Stimulated activated CD8-positive, alpha-beta memory T cell treated with anti-CD3 and anti-CD28 coated beads, Interleukin-7, amount 100 ng/mL, for 1 hour (primary cell): ENCODE data around the gene ZSCAN29.
A peak's percentile ranks its signal among the peaks of the same experiment; 100 is the strongest.
"Not testable (repeated sequence)": the region's sequence is repeated elsewhere in the genome, so short reads cannot be mapped to it uniquely, and the experiment has no call there.

Experiments
- DNase-seq, 2 donors: peaks; one replicate each; pipeline ENCODE4 v3.0.0-alpha.2; 2020; ENCODE audit warnings: low read depth in 2 of 2

Gene ZSCAN29

DNA sequence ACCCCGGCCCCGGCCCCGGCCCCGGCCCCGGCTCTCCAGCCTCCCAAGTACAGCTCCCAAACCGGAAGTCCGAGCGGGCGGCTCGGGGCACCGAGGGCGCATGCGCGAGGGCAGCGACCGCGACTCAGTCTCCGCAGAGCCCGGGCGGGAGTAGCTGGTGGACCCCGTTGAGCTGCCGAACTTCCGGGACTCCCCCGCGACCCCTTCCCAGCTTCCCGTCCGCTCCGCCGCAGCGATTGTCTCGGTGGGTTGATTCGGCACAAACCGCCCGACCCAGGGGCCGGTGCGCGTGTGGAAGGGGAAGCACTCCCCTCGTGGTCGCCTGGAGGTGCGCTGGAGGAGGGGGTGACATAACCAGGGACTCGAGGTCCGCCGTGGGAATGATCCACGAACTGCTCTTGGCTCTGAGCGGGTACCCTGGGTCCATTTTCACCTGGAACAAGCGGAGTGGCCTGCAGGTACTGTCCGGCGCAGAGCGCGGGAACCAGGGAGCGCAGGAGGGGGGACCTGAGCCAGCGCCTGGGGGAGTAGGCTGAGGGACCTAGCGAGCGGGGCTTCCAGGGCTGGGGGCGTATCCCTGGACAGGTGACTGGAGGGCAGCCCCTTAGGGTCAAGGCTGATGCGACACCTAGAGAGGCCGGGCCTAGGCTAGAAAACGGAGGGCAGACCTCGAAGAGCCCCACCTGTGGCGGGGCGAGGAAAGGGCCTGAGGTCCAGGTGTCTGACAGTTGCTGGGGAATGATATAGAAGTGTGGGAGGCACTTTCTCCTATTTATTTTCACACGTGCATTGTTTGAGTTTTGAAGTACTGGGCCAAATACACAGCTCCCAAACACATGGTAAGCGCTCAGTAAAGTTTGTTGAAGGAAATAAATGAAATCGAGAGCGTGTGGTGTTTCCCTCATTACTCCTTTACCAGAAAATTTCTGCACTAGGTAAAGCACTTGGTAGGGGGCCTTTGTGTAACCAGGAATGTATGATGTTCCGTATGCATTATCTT, at the start of gene ZSCAN29, which contains the start of gene TUBGCP4:
Gene ZSCAN29 (minus strand): TSS at position 69 of the 1,000 bp plus-strand sequence. CDS start 1,130 bp downstream, outside the sequence.
Gene TUBGCP4 (plus strand): TSS at position 127 of the 1,000 bp plus-strand sequence. CDS start 254 bp downstream, at position 381.
- peak; percentile 56 to 59 for DNase-seq

DNA sequence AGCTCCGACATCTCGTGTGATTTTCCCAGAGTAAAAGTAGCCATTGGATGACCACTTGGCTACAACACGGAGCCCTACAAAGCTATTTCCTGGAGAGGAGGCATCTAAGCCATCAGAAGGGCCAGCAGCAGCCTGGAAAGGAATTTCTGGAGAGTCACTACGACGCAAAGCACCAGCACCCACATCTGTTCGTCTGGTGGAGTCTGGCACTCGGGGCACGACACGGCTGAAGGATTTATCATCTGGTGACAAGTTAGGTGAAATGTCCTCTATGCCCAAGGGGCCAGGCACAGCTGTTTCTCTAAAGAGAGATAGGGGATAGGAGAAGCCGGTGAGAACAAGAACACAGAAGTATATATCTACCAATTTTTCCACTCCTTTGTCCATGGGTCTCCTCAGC, 49.6 kb upstream of the ZSCAN29 start:
- no peak for DNase-seq

DNA sequence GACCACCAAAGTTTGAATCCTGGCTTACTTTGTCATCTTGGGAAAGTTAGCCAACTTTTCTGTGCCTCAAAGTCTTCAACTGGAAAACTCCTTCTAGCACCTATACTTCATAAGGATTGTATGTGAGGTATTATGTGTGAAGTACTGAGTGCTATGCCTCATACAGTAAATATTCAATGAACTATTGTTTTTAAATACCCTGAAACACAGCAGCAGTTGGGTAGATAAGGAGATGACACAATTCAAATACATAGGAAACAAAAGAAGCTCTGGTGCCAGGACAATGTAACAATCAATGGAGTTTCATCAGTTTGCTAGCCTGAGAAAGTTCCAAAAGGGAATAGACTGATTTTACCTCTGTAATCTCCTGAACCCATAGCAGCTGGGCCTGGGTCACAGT, 43.4 kb upstream of the ZSCAN29 start:
- DNase-seq = no peak

DNA sequence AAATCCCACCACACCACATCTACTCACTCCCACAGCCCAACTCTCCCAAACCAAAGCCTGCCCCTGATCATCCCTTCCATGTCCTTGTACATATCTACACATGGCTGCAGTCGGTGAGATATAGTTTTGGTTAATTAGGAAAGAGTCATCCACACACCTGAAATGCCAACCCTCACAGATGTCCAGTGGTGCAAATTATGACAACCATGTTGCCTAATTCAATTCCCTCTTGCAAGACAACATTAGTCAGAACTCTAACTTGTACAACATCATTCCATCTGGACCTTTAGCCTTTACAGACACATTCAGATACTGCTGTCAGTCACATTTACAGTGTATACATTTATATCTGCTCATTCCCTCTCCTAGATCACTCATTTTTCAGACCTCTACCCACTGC, 41.3 kb upstream of the ZSCAN29 start:
- DNase-seq = no peak

DNA sequence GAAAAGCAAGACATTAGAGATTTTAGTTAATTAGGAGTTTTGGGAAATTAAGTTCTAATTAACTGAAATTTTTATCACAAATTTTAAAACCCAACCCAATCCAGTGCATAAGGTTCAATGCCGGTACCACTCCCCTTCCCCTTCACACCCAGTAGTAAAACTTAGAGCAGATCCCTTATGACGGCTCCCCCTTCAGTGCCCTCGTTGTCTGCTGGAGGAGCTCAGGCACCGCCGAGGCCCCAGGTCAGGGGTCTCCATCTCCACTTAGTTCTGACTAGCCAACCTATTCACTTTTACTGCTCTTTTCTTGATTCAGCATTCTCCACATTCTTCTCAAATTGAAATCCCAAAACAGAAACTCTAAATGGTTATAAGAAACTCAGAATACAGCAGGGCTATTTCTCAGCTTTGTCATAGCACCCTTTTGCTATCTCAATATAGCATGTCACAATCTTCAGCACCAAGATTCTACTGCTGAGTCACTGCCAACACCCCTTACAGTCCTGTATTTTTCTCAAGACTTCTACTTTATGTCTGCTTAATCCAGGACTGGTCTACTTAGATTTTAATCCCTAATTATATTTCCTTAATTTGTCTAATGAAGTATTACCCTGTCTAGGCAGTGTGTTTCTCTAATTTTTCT, 39.9 kb upstream of the ZSCAN29 start:
- DNase-seq = no peak

DNA sequence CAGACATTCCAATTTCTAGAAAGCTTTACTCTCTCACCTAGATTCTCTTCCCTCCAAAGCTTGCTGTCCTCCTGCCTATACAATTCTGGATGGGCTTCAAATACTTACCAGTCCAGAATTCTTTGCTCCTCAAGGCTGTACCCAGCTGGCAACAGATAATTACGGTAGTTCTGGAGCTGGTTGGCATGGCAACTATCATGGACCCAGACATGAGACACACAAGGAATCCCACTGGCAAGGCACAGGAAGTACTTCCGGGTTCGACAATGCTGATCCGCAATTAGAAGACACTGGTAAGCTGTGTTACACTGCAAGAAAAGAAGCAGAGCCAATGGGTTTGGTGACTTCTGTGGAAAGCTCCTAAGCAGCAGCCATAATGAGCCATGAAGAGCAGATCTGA, 37.9 kb upstream of the ZSCAN29 start:
- no peak for DNase-seq

DNA sequence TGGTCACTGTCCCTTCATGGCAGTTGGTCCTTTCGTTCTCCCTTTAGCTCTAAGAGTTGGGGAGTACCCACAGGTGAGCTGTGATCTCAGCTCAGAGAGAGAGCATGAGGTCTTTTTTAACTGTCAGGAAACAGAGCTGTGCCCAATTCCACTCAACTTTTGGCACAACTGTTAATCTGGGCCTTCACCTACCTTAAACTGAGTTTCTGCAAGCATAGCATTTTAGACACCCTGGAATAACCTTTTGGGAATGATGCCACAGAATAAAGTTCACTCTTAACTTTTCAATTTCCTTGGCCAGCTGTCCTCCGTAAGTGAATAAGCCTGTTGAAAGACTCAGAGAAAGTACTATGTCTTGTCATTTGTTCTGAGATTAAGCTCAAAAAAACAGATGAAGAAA, 36.0 kb upstream of the ZSCAN29 start:
- DNase-seq = no peak

DNA sequence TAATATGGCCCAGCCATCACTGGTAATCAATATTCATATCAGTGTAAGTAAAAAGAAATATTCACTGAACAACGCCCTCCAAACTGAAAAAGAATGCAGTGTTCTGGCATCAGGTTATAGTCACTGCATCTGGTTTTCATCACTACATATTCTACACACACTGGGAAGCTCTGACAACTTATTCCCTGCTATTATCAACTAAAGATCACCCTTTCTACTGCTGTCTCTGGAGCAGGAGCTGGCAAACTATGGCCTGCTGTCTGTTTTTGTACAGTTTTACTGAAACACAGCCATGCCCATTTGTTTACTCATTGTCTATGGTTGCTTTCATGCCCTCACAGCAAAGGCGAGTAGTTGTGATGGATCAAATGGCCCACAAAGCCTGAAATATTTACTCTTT, 35.3 kb upstream of the ZSCAN29 start:
- DNase-seq = no peak

DNA sequence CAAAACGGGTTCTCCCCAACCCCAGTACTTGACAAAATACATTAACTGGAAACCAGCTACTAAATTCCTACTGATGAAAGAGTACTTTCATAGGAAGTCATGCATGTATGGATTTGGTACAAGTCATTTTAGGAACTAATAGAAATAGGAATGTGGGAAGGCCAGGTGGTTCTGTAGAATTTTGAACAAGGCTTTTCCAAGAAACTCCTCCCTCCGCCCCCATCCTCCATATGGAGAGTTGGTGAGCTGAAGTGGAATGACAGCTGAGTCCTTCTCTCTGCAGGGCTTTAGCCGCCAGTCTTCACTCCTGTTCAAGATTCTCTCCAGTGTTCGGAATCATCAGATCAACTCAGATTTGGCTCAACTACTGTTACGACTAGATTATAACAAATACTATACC, 33.3 kb upstream of the ZSCAN29 start:
- no peak for DNase-seq

DNA sequence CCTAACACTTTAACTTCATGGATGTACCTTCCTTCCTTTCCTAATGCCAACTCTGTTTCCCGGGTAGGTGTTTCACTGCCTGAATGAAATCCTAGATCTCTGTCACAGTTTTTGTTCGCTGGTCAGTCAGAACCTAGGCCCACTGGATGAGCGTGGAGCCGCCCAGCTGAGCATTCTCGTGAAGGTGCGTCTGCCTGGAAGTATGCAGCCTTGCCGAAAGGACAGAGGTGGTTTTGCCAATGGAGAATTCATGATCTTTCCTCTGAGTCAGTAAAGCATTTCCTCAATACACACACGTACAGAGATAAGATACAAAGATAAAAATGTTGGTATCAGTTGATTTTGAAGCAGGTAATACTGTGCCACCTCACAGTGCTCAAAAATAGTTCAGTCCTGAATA, 32.8 kb upstream of the ZSCAN29 start:
- DNase-seq = no peak

DNA sequence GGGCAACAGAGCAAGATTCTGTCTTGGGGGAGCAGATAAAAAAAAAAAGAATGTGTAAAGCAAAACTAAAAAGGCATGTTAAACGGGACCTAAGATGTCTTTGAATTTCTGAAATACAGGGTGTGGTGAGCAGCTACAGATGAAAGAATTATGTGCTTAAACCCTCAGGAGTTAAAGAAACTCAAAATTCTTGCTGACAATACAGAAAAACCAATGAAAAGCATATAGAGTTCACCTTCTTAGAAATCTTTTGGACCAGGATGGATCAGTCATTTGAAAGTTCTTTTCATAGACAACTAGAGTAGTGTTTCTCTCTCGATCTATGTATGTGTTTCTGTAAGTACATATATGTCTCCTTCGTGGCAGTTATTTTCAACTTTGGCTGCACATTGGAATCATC, 31.4 kb upstream of the ZSCAN29 start:
- no peak for DNase-seq

DNA sequence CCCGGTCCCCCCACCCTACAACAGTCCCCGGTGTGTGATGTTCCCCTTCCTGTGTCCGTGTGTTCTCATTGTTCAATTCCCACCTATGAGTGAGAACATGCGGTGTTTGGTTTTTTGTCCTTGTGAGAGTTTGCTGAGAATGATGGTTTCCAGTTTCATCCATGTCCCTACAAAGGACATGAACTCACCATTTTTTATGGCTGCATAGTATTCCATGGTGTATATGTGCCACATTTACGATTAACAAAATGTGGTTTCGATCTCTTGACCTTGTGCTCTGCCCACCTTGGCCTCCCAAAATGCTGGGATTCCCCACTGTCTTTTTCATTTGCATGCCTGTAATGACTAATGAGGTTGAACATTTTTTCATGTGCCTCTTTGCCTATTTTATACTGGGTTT, 22.7 kb upstream of the ZSCAN29 start:
- not testable (repeated sequence) for DNase-seq

DNA sequence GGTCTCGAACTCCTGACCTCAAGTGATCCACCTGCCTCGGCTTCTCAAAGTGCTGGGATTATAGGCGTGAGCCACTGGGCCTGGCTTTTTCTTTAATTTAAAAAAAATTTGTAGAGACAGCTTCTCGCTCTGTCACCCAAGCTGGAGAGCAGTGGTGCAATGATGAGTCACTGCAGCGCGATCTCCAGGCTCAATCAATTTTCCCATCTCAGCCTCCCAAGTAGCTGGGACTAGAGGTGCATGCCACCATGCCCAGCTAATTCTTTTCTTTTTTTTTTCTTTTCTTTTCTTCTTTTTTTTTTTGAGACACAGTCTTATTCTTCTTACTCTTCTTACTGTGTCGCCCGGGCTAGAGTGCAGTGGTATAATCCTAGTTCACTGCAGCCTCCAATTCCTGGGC, 19.9 kb upstream of the ZSCAN29 start:
- DNase-seq = no peak

DNA sequence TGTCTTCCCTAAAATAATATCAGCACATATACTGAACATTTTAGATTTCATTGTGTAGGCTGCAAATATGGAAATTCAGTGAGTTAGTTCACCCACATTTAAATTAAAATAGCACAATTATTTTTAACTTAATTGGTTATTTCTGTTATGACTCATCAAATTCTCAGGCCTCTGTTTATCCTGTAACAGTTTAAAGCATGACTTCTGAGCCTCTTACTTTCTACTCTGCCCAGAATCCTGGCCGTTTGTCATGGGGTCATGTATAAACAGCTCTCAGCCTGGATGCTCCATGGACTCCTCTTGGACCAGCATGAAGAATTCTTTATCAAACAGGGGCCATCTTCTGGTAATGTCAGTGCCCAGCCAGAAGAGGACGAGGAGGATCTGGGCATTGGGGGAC, 12.2 kb upstream of the ZSCAN29 start:
- no peak for DNase-seq

DNA sequence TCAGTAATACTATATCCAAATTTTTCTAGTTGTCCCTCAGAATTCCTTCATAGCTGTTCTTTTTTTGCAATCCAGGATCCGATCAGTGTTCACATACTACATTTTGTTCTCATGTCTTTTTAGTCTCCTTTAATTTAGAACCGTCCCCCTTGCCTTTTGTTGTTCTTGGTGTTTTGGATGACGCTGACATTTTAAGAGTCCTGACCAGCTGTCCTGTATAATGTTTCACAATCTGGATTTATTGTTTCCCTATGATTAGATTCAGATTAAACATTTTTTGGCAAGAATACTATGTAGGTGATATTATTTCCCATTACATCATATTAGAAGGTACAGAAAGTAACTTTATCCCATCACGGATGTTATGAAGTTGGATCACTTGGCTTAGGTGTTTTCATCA, 11.5 kb upstream of the ZSCAN29 start:
- DNase-seq = no peak

DNA sequence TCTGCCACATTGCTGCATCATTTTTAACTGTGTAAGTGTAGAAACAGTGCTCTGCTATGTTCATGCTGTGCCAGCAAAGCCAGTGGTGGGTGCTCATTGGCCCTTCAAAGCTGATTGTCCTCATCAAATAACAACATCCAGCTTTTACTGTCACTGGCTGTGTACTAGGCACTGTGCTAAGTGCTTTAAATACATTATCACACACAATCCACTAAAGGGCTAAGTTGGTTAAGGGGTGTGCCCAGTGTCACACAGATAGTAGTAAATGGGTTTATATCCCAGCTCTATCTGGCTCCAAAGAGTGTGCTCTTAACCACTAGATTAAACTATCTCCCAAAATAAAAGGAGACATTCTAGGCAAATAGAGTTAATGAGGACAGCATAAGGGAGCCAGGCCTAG, 7.8 kb upstream of the ZSCAN29 start:
- no peak for DNase-seq

DNA sequence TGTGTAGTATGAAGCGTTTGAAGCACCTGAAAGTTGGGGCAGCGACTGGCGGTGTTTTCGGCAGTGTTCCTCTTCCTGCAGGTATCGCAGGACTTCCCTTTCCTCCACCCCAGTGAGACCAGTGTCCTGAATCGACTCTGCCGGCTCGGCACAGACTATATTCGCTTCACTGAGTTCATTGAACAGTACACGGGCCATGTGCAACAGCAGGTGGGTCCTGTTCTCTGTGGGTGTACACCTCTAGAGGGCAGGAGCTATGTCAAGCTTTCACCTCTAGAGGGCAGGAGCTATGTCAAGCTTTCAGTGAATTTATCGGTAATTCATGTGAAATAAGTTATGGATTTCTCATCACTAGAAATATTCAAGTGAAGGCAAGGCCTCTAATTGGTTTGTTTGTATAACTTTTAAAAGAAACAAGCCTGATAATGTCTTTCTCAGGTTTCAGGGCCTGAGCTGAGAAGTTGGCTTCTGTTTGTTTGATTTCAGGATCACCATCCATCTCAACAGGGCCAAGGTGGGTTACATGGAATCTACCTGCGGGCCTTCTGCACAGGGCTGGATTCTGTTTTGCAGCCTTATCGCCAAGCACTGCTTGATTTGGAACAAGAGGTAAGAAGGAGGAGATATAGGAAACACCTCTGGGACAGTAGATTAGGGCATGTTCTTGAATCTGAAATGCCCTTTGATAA, 5.3 kb upstream of the ZSCAN29 start:
- no peak for DNase-seq

DNA sequence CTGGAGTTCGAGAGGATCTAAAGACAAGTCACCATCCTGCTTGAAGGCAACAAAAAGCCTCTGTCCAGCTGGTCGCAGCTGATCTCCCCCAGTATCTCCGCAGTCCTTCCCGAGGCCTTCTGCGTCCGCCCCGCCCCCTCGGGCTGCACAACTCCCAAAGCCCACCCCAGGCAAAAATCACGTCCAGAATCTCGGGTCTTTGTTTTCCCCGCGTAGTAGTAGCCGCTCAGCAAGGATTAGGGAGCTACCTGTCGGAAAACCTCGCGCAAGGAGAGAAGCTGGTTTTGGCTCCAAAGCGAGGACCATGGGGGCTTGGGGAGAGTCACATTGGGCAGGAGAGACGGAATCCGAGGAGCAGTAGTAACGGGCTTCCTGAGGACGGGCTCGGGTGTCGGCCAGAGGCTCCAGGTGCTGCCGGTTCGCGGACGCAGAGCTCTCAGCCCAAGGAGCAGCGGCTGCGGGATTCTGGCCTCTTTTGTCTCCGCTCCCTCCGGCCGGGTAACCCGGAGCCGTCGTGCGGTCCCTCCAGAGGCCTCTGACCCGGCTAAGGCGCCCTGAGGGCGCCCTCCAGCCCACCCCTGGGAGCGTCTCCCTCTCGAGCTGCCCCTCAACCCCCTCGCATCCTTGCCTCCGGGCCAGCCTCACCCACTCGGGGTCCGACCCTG, 401 bp downstream of the ZSCAN29 start:
- no peak for DNase-seq

DNA sequence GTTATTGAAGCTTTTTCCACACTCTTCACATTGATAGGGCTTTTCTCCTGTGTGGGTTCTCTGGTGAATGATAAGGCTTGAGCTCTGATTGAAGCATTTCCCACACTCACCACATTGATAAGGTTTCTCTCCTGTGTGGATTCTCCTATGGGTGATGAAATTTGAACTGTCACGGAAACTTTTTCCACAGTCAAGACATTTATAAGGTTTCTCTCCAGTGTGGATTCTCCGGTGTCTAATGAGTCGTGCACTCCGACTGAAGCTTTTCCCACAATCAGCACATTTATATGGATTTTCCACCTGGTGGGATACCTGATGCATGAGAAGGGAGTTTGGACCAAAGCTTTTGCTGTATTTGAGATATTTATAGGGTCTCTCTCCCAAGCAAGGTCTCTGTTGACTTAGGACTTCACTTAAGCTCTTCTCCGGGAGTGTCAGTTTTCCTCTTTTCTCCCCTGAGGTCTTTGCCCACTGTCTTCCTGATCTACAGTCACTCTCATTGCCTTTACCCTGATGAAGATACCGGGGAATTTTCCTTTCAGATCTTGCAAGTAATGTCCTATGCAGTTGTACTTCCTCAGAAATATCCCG, 9.4 kb downstream of the ZSCAN29 start:
- DNase-seq = no peak

DNA sequence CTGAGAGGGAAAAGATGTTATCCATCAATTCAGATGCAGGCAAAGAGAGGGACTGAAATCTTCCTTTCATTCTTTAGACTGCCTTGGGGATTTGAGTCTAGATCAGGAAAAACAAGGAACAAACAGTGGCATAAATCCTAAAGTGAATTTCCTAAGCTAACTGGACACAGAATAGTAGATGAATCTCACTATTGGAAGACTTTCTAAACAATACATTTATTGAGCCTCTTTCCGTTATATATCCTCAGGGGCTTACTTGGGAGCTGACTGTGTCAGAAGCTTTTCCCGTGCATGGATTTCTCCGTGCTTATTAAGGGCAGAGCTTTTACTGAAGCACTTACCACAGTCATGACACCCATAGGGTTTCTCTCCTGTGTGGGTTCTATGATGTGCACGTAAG, 10.0 kb downstream of the ZSCAN29 start:
- DNase-seq = no peak

DNA sequence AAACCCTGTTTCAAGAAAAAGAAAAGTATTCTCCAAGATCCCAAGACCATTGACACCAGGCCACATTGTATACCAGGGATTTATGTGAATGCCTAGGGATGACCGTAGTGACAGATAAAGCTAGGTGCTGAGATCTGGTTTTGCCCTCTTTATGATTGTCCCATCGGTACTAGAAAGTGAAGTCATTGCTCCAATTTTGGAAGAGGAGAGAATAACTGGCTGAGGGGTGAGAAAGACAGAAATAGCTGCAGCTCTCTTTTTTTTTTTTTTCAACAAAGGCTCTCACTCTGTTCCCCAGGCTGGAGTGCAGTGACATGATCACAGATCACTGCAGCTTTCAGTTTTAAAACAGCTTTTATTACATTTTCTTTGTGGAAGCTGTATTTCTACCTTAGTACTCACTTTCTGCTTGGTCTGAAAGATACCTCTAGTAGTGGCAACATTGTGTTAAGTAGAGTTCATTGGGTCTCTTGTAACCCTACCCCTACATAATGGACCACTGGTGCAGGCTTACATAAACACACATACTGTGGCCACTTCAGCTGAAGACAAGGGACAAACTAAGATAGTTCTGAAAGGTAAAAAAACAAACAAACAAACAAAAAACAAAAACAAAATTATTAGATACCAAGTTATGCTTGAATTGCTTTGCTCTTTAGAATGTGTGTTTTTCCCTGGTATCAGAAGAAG, 18.0 kb downstream of the ZSCAN29 start:
- no peak for DNase-seq
